Upper lobe of left lung (tissue), 6 donors: ENCODE data around the gene SYTL2. TPM values are rescaled to one million over a fixed set of nuclear protein-coding genes. Genes with fewer than 3 reads are reported as not detected.

ENCODE experiments used
- ATAC-seq, 2 donors: fragments of 200-7000 bp; cut with Tn5 transposase; one replicate each; pipeline ENCODE4 v1.9.1; 2022; ENCODE audit warnings: mild to moderate bottlenecking in 2 of 2, moderate library complexity in 2 of 2; ENCODE audit not compliant: low FRiP score in 2 of 2
- DNase-seq, 2 donors: peaks; one replicate each; pipeline ENCODE4 v3.0.0-alpha.2; 2019 to 2020
- H3K27ac ChIP-seq, 4 donors: fragments of 200-600 bp; sonication (generic); one replicate each; pipeline ENCODE4 v1.5.1; 2016 to 2019
- H3K27me3 ChIP-seq, 4 donors: fragments of 200-600 bp; sonication (generic); one replicate each; pipeline ENCODE4 v1.5.1; 2017 to 2019
- H3K36me3 ChIP-seq, 4 donors: fragments of 200-600 bp; sonication (generic); one replicate each; pipeline ENCODE4 v1.5.1; 2016 to 2019
- H3K4me1 ChIP-seq, 4 donors: fragments of 200-600 bp; sonication (generic); one replicate each; pipeline ENCODE4 v1.5.1; 2018 to 2019
- H3K4me3 ChIP-seq, 4 donors: fragments of 200-600 bp; sonication (generic); one replicate each; pipeline ENCODE4 v1.5.1; 2017 to 2019; ENCODE audit warnings: mild to moderate bottlenecking in 2 of 4, moderate library complexity in 1 of 4
- H3K9me3 ChIP-seq, 4 donors: fragments of 200-600 bp; sonication (generic); one replicate each; pipeline ENCODE4 v1.5.1; 2018 to 2019
- EP300 ChIP-seq, 4 donors: sonication (generic); formaldehyde crosslinking; IDR thresholded peaks; one replicate each; pipeline ENCODE4 v1.5.1; 2017; ENCODE audit warnings: antibody characterized with exemption in 4 of 4, control low read depth in 2 of 4
- POLR2A ChIP-seq, 4 donors: fragments of 450-650 bp; IDR thresholded peaks; one replicate each; pipeline ENCODE4 v1.5.1; 2016 to 2017; ENCODE audit warnings: antibody characterized with exemption in 4 of 4, mild to moderate bottlenecking in 2 of 4
- POLR2AphosphoS5 ChIP-seq, 2 donors: sonication (generic); formaldehyde crosslinking; IDR thresholded peaks; one replicate each; pipeline ENCODE4 v1.5.1; 2017; ENCODE audit warnings: antibody characterized with exemption in 2 of 2
- WGBS, 2 donors: methylation state at CpG; one replicate each; pipeline ENCODE4 v1.1.5; 2017 to 2018; 5-methylcytosine and 5-hydroxymethylcytosine counted together
- total RNA-seq, 6 donors: library from RNA; depleted of rRNA in 4 of 6; stranded (reverse); fragments of >200 nt in 4 of 6; gene quantifications; one replicate each; pipeline versions ENCODE4 v1.1.0 to v1.2.1, GENCODE V29; 2016 to 2021
- TF ChIP-seq, protein P1 (sequence below), 6 experiments: fragments of 450-650 bp in 4 of 6; fragments of 200-600 bp in 2 of 6; sonication (generic) in 2 of 6; IDR thresholded peaks; one replicate each; pipeline ENCODE4 v1.5.1; 2016 to 2019; ENCODE audit warnings: antibody characterized with exemption in 6 of 6
- donor health status: DM: no; HTN: no; CAD: no; lungs with moderate emphysema.
- donor health status: DM: no; HTN: yes; CAD: no; lungs with severe emphysema.

Gene SYTL2
- total RNA-seq, 6 donors from 2014 or later = 11.9 to 52.7 (median 20.1) TPM

DNA sequence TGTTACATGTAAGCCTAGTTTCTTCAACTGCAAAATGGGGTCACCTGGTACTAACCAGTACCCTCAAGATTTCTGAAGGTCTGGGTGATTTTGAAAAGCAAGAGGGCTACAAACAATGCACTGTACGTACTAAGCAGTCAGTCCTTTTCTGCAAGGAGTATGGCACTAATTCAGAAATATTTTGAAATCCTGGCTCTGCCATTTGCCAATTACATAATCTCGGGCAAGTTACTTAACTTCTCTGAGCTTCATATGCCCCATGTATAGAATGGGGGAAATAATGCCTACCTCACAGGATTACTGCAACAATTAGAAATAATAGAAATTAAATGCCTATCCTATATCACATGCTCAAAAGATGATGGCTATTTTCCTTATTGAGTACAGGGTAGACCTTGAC, 64.3 kb downstream of the SYTL2 start:
- DNase-seq (no peak), ATAC-seq (no peak)
- H3K4me3 ChIP-seq = no peak overlapping the region
- TF ChIP-seq POLR2AphosphoS5 (IDR thresholded peaks at IDR 0.05) = no peak
- no peak for TF ChIP-seq EP300 (IDR thresholded peaks at IDR 0.05)
- no peak for TF ChIP-seq POLR2A (IDR thresholded peaks at IDR 0.05)
- TF ChIP-seq, protein P1, sequence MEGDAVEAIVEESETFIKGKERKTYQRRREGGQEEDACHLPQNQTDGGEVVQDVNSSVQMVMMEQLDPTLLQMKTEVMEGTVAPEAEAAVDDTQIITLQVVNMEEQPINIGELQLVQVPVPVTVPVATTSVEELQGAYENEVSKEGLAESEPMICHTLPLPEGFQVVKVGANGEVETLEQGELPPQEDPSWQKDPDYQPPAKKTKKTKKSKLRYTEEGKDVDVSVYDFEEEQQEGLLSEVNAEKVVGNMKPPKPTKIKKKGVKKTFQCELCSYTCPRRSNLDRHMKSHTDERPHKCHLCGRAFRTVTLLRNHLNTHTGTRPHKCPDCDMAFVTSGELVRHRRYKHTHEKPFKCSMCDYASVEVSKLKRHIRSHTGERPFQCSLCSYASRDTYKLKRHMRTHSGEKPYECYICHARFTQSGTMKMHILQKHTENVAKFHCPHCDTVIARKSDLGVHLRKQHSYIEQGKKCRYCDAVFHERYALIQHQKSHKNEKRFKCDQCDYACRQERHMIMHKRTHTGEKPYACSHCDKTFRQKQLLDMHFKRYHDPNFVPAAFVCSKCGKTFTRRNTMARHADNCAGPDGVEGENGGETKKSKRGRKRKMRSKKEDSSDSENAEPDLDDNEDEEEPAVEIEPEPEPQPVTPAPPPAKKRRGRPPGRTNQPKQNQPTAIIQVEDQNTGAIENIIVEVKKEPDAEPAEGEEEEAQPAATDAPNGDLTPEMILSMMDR (IDR thresholded peaks at IDR 0.05) = no peak
- H3K9me3 ChIP-seq = no peaks in the 10 kb centered on the region
- H3K36me3 ChIP-seq = no peaks in the 10 kb centered on the region
- 40 to 55% methylated on average over 2 of the region's 2 CpGs for whole genome bisulfite sequencing, 2 donors
- no peaks in the 10 kb centered on the region for H3K27me3 ChIP-seq
- H3K27ac ChIP-seq = no peak overlapping the region
- peaks cover 0 to 34% (median 29%) of the 10 kb centered on the region in 4 donors for H3K4me1 ChIP-seq

DNA sequence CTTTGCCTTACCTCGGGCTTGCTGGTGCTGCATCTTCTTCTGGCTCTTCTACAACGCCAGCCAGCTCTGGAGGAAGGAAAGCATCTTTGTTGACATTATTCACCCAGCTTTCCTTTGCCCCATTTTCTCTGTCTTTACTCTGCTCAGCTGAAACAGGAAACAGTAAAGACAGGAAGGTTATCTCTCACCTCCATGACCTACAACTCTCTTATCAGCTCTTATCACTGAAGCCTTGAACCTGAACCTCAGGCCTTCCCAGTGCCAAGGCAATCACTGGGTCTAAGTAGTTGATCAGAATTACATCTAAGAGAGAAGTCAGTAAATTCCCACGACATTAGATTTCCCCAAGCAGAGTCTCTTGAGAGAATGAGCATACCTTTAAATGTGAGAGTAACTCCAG, 65.3 kb downstream of the SYTL2 start:
- TF ChIP-seq POLR2A (IDR thresholded peaks at IDR 0.05) (no peak), POLR2AphosphoS5 (IDR thresholded peaks at IDR 0.05) (no peak), EP300 (IDR thresholded peaks at IDR 0.05) (no peak)
- TF ChIP-seq, protein P1 (IDR thresholded peaks at IDR 0.05) = no peak
- ATAC-seq (no peak), DNase-seq (no peak)
- no peaks in the 10 kb centered on the region for H3K36me3 ChIP-seq
- no peak overlapping the region for H3K27ac ChIP-seq
- no peak overlapping the region for H3K4me3 ChIP-seq
- H3K4me1 ChIP-seq = peaks cover 0 to 25% (median 22%) of the 10 kb centered on the region in 4 donors
- H3K27me3 ChIP-seq = no peaks in the 10 kb centered on the region
- 39 to 42% methylated on average over 3 of the region's 3 CpGs for WGBS, 2 donors
- no peaks in the 10 kb centered on the region for H3K9me3 ChIP-seq

DNA sequence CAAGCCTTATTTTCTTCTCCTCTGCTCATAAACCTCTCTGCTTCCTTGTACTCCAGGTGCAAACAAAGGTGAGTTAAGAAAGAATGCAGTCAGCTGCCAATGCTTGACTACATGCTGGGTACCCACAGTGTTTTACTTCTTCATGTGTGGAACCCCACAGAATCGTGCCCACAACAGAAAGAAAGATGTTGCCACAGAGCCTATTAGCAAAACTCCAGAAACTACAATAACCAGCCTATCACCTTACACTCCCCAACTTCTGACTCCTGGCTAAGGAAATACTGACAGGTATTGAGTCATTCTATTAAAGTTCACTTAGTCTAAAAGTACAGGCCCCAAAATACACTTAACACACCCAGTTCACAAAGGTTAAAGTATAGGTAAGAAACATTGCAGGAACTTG, 68.1 kb downstream of the SYTL2 start:
- WGBS, 2 donors = 53 to 72% methylated on average over 1 of the region's 1 CpG
- DNase-seq (no peak), ATAC-seq (peak in 1 of 2 donors; percentile 67)
- peak overlapping the region; percentile 12 to 55 (median 54) for H3K27ac ChIP-seq
- no peak overlapping the region for H3K4me3 ChIP-seq
- H3K9me3 ChIP-seq = no peaks in the 10 kb centered on the region
- no peaks in the 10 kb centered on the region for H3K27me3 ChIP-seq
- peaks cover 0 to 26% (median 11%) of the 10 kb centered on the region in 4 donors for H3K4me1 ChIP-seq
- TF ChIP-seq EP300 (IDR thresholded peaks at IDR 0.05) (no peak), POLR2AphosphoS5 (IDR thresholded peaks at IDR 0.05) (no peak)
- no peaks in the 10 kb centered on the region for H3K36me3 ChIP-seq

DNA sequence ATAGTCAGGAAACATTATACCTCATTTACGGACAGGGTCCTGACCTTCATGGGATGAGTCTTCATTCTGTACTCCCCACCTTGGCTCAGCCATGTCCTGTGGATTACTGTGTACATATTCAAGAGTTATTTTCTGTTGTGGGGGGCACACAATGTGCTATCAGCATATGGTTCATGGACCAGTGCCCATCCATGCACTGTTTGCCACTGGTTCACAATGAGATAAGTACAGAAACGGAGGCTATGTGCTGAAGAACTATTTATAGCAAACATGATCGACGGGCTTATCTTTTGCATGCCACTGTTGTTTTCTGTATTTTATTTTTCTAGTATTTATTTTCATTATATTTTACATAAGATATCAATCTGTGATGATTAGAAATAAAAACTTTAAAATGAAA, 68.6 kb downstream of the SYTL2 start:
- WGBS, 2 donors = 66 to 79% methylated on average over 4 of the region's 4 CpGs
- H3K4me3 ChIP-seq = no peak overlapping the region

DNA sequence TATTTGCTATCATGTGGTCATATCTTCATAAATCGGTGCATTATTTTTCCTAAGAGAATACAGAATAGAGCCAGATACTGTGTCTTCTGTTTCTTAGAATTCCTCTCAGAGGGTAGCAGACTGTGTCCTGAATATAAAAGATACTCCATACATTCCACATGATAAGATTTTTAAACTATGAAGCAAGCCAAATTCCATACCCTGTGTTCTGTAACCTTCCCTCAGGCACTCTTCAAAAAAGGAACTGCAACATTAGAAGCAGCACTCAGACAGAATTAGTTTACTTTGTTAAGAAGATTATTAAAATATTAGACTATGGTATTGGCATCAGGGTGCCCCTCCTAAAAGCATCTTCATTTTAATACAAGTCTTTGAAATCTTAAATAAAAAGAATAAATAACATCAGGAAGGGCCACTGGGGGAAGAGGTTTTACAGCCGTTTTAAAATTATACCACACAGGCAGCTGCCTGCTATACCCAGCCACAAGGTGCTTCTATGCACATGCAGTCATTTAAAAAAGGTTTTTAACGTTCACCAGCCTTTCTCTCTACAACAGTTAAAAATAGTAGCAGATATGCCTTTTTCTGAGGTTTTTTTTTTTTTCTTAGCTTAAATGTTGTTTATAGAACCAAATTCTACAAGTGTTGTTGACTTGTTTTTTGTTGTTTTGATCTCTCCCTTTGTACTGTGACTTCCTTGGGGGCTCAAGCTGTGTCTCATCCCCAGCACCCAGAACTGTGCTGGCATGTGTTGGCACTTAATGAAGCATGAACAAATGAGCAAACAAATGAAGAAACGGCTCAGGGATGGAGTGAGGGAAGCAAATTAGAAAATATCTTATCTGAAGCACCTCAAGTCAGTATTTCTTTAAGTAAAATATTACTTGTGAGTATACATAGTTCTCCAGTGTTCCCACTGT, 70.2 kb downstream of the SYTL2 start:
- H3K27ac ChIP-seq = no peak overlapping the region
- no peaks in the 10 kb centered on the region for H3K36me3 ChIP-seq
- ATAC-seq = no peak
- no peaks in the 10 kb centered on the region for H3K27me3 ChIP-seq
- no peak overlapping the region for H3K4me3 ChIP-seq
- DNase-seq = no peak
- WGBS, 2 donors = 28 to 37% methylated on average over 4 of the region's 4 CpGs
- TF ChIP-seq EP300 (IDR thresholded peaks at IDR 0.05) (no peak), POLR2A (IDR thresholded peaks at IDR 0.05) (no peak), POLR2AphosphoS5 (IDR thresholded peaks at IDR 0.05) (no peak)
- TF ChIP-seq, protein P1 (IDR thresholded peaks at IDR 0.05) = no peak
- H3K9me3 ChIP-seq = no peaks in the 10 kb centered on the region
- peaks cover 0 to 15% (median 4%) of the 10 kb centered on the region in 4 donors for H3K4me1 ChIP-seq

More for the DNA sequence above, 68.6 kb downstream of the SYTL2 start:
- no peaks in the 10 kb centered on the region for H3K9me3 ChIP-seq
- H3K36me3 ChIP-seq = no peaks in the 10 kb centered on the region
- DNase-seq (no peak), ATAC-seq (no peak)
- peak overlapping the region; percentile 12 to 55 (median 54) for H3K27ac ChIP-seq
- H3K27me3 ChIP-seq = no peaks in the 10 kb centered on the region
- peaks cover 0 to 26% (median 11%) of the 10 kb centered on the region in 4 donors for H3K4me1 ChIP-seq
- TF ChIP-seq EP300 (IDR thresholded peaks at IDR 0.05) (no peak), POLR2A (IDR thresholded peaks at IDR 0.05) (no peak), POLR2AphosphoS5 (IDR thresholded peaks at IDR 0.05) (no peak)
- TF ChIP-seq, protein P1 (IDR thresholded peaks at IDR 0.05) = no peak
